GM19043 (cell line): ENCODE data around the gene MN1.
"Not testable (repeated sequence)": the region's sequence is repeated elsewhere in the genome, so short reads cannot be mapped to it uniquely, and the experiment has no call there.

ENCODE experiments used
- ATAC-seq: cut with Tn5 transposase; IDR thresholded peaks from one replicate; pipeline ENCODE4 v1.9.1; 2021; ENCODE audit warnings: low read depth; ENCODE audit not compliant: unreplicated experiment

The MN1 gene

GRCh38 chr22:27746918-27747317 is 54.6 kb downstream of the MN1 start:
- no peak for ATAC-seq

GRCh38 chr22:27745809-27746208 is 55.7 kb downstream of the MN1 start:
- no peak for ATAC-seq

GRCh38 chr22:27745154-27745553 is 56.4 kb downstream of the MN1 start:
- no peak for ATAC-seq

GRCh38 chr22:27744078-27744477 is 57.5 kb downstream of the MN1 start:
- ATAC-seq: not testable (repeated sequence)

- no peak for ATAC-seq
Measured at GRCh38 chr22:27740202-27740748, 61.3 kb downstream of the MN1 start.

- ATAC-seq: no peak
Measured at GRCh38 chr22:27737521-27737920, 64.0 kb downstream of the MN1 start.

- ATAC-seq: no peak
Measured at GRCh38 chr22:27734066-27734465, 67.5 kb downstream of the MN1 start.

- no peak for ATAC-seq
Measured at GRCh38 chr22:27732841-27733240, 68.7 kb downstream of the MN1 start.

- no peak for ATAC-seq
Measured at GRCh38 chr22:27732391-27732790, 69.2 kb downstream of the MN1 start.

- no peak for ATAC-seq
Measured at GRCh38 chr22:27731621-27732020, 69.9 kb downstream of the MN1 start.

- ATAC-seq: no peak
Measured at GRCh38 chr22:27730641-27731433, 70.7 kb downstream of the MN1 start.

- no peak for ATAC-seq
Measured at GRCh38 chr22:27729246-27729645, 72.3 kb downstream of the MN1 start.

- no peak for ATAC-seq
Measured at GRCh38 chr22:27727673-27728451, 73.7 kb downstream of the MN1 start.

- no peak for ATAC-seq
Measured at GRCh38 chr22:27726686-27727449, 74.7 kb downstream of the MN1 start.

- ATAC-seq: no peak
Measured at GRCh38 chr22:27726331-27726685, 75.2 kb downstream of the MN1 start.

- no peak for ATAC-seq
Measured at GRCh38 chr22:27725661-27726060, 75.9 kb downstream of the MN1 start.

- no peak for ATAC-seq
Measured at GRCh38 chr22:27724709-27725108, 76.8 kb downstream of the MN1 start.

- ATAC-seq: no peak
Measured at GRCh38 chr22:27724157-27724556, 77.4 kb downstream of the MN1 start.

GRCh38 chr22:27723708-27724107 is 77.8 kb downstream of the MN1 start:
- ATAC-seq: no peak

GRCh38 chr22:27723158-27723557 is 78.4 kb downstream of the MN1 start:
- no peak for ATAC-seq

GRCh38 chr22:27720860-27721259 is 80.7 kb downstream of the MN1 start:
- no peak for ATAC-seq
